Liver (tissue), 9 donors: ENCODE data around the gene MALAT1. TPM values are rescaled to one million over a fixed set of nuclear protein-coding genes. Genes with fewer than 3 reads are reported as not detected.

ENCODE experiments used
- DNase-seq: peaks from one replicate; pipeline ENCODE4 v3.0.0-alpha.2; 2017; ENCODE audit warnings: low spot score
- H3K27ac ChIP-seq, 2 donors: one replicate each; pipeline ENCODE4 v1.7.0; 2013; ENCODE audit warnings: inconsistent platforms in 2 of 2, low read length in 2 of 2, control low read depth in 1 of 2, low read depth in 1 of 2, mild to moderate bottlenecking in 1 of 2
- H3K27me3 ChIP-seq, 4 donors: one replicate each; pipeline versions ENCODE4 v1.6.1 to v1.7.0; 2013; ENCODE audit warnings: low read length in 3 of 4, inconsistent platforms in 1 of 4, mild to moderate bottlenecking in 1 of 4, moderate library complexity in 1 of 4; ENCODE audit not compliant: control insufficient read depth in 4 of 4, insufficient read depth in 4 of 4
- H3K36me3 ChIP-seq, 4 donors: one replicate each; pipeline versions ENCODE4 v1.6.1 to v1.7.0; 2013; ENCODE audit warnings: low read length in 3 of 4, mild to moderate bottlenecking in 3 of 4, low read depth in 1 of 4, moderate library complexity in 1 of 4; ENCODE audit not compliant: control insufficient read depth in 4 of 4, insufficient read depth in 3 of 4
- H3K4me1 ChIP-seq, 4 donors: one replicate each; pipeline versions ENCODE4 v1.6.1 to v1.7.0; 2013; ENCODE audit warnings: low read length in 3 of 4, mild to moderate bottlenecking in 3 of 4, moderate library complexity in 1 of 4; ENCODE audit not compliant: control insufficient read depth in 4 of 4, insufficient read depth in 4 of 4
- H3K4me3 ChIP-seq, 3 donors: one replicate each; pipeline versions ENCODE4 v1.6.1 to v1.7.0; 2013; ENCODE audit warnings: low read length in 3 of 3, control low read depth in 1 of 3, low read depth in 1 of 3, mild to moderate bottlenecking in 1 of 3
- H3K9ac ChIP-seq, 2 donors: one replicate each; pipeline ENCODE4 v1.7.0; 2013; ENCODE audit warnings: low read length in 2 of 2, mild to moderate bottlenecking in 2 of 2, moderate library complexity in 2 of 2, control low read depth in 1 of 2, low read depth in 1 of 2
- H3K9me3 ChIP-seq, 4 donors: one replicate each; pipeline versions ENCODE4 v1.6.1 to v1.7.0; 2013; ENCODE audit warnings: low read length in 3 of 4; ENCODE audit not compliant: control insufficient read depth in 4 of 4
- ATF3 ChIP-seq: IDR thresholded peaks from 2 replicates; pipeline ENCODE4 v1.6.1; 2016; ENCODE audit warnings: antibody characterized with exemption
- CTCF ChIP-seq: fragments of 150-350 bp; IDR thresholded peaks from 2 replicates; pipeline ENCODE4 v1.5.1; 2017; ENCODE audit warnings: improper control_type of control experiment, low read depth, low read length; ENCODE audit not compliant: missing input control
- EGR1 ChIP-seq, 2 donors: IDR thresholded peaks; 2 replicates each; pipeline ENCODE4 v1.6.1; 2016 to 2018; ENCODE audit warnings: antibody characterized with exemption in 2 of 2, low read depth in 2 of 2
- FOXA1 ChIP-seq: IDR thresholded peaks from 2 replicates; pipeline ENCODE4 v1.6.1; 2016; ENCODE audit warnings: antibody characterized with exemption
- FOXA2 ChIP-seq: IDR thresholded peaks from 2 replicates; pipeline ENCODE4 v1.6.1; 2016; ENCODE audit warnings: antibody characterized with exemption
- GABPA ChIP-seq, 2 donors: IDR thresholded peaks in 1 of 2; conservative IDR thresholded peaks in 1 of 2; 2 replicates each; pipeline ENCODE4 v1.6.1; 2016; ENCODE audit warnings: antibody characterized with exemption in 2 of 2, mild to moderate bottlenecking in 1 of 2, moderate library complexity in 1 of 2
- HNF4A ChIP-seq, 2 donors: conservative IDR thresholded peaks; 2 replicates each; pipeline ENCODE4 v1.6.1; 2016; ENCODE audit warnings: antibody characterized with exemption in 2 of 2, mild to moderate bottlenecking in 2 of 2
- HNF4G ChIP-seq: IDR thresholded peaks from 2 replicates; pipeline ENCODE4 v1.6.1; 2016; ENCODE audit warnings: antibody characterized with exemption
- JUND ChIP-seq, 2 donors: IDR thresholded peaks; 2 replicates each; pipeline ENCODE4 v1.6.1; 2016; ENCODE audit warnings: antibody characterized with exemption in 2 of 2
- MAX ChIP-seq: IDR thresholded peaks from 2 replicates; pipeline ENCODE4 v1.6.1; 2016; ENCODE audit warnings: antibody characterized with exemption
- NR2F2 ChIP-seq: IDR thresholded peaks from 2 replicates; pipeline ENCODE4 v1.6.1; 2016; ENCODE audit warnings: antibody characterized with exemption
- RAD21 ChIP-seq, 2 donors: IDR thresholded peaks; 2 replicates each; pipeline ENCODE4 v1.6.1; 2016; ENCODE audit warnings: antibody characterized with exemption in 2 of 2, mild to moderate bottlenecking in 2 of 2
- REST ChIP-seq: IDR thresholded peaks from 2 replicates; pipeline ENCODE4 v1.6.1; 2016; ENCODE audit warnings: antibody characterized with exemption, mild to moderate bottlenecking
- RXRA ChIP-seq, 2 donors: IDR thresholded peaks; 2 replicates each; pipeline ENCODE4 v1.6.1; 2017 to 2018; ENCODE audit warnings: antibody characterized with exemption in 2 of 2, mild to moderate bottlenecking in 1 of 2
- SP1 ChIP-seq: IDR thresholded peaks from 2 replicates; pipeline ENCODE4 v1.6.1; 2018; ENCODE audit warnings: antibody characterized with exemption, mild to moderate bottlenecking
- TAF1 ChIP-seq: conservative IDR thresholded peaks from 2 replicates; pipeline ENCODE4 v1.6.1; 2016; ENCODE audit warnings: antibody characterized with exemption, mild to moderate bottlenecking
- YY1 ChIP-seq: IDR thresholded peaks from 2 replicates; pipeline ENCODE4 v1.6.1; 2016; ENCODE audit warnings: antibody characterized with exemption, mild to moderate bottlenecking
- ZBTB33 ChIP-seq: IDR thresholded peaks from 2 replicates; pipeline ENCODE4 v1.6.1; 2016; ENCODE audit warnings: antibody characterized with exemption
- WGBS: extraction: QIAGEN DNeasy Blood & Tissue Kit; methylation state at CpG from one replicate; pipeline ENCODE4 v1.1.7; 2013; 5-methylcytosine and 5-hydroxymethylcytosine counted together
- polyA plus RNA-seq, 2 donors: library from polyadenylated mRNA; stranded (reverse) in 1 of 2; unstranded in 1 of 2; fragments of 200-250 nt in 1 of 2; fragments of >200 nt in 1 of 2; fragmentation: Nextera tagmentation in 1 of 2; extraction: Ambion mirVana in 1 of 2; gene quantifications; one replicate each; pipeline versions ENCODE4 v1.2.1 to v1.2.3, GENCODE V29; 2013 to 2015
- total RNA-seq, 2 donors: library from RNA; depleted of rRNA; stranded (reverse); fragments of >200 nt; gene quantifications; one replicate each; pipeline ENCODE4 v1.2.3, GENCODE V29; 2014
- donor health status: healthy.
- donor health status: healthy.
- donor health status: healthy.
- donor health status: healthy.
- donor health status: healthy.

MALAT1 gene
- total and polyA plus RNA-seq, 4 donors: 11.9 to 8,306 (median 3,778) TPM

- Histone ChIP-seq H3K4me3 (no peak overlapping the region), H3K4me1 (peaks cover 10 to 42% (median 22%) of the 10 kb centered on the region in 4 donors), H3K9ac (peak overlapping the region; percentile 4 to 10), H3K27me3 (no peaks in the 10 kb centered on the region), H3K27ac (peak overlapping the region; percentile 89 to 97), H3K36me3 (no peaks in the 10 kb centered on the region), H3K9me3 (no peaks in the 10 kb centered on the region)
- peak; percentile 93 for TF ChIP-seq YY1
- peak; percentile 51 for TF ChIP-seq FOXA2
- no peak for TF ChIP-seq ZBTB33
- TF ChIP-seq MAX: peak; percentile 36
- peak; percentile 99 for TF ChIP-seq ATF3
- TF ChIP-seq NR2F2: peak; percentile 32
- no peak for TF ChIP-seq HNF4A (conservative IDR thresholded peaks at IDR 0.05)
- peak; percentile 89 for TF ChIP-seq SP1
- no peak for TF ChIP-seq HNF4G
- TF ChIP-seq EGR1 (IDR thresholded peaks at IDR 0.05; ENCODE audit: low read depth in 2 of 2): no peak
- no peak for TF ChIP-seq CTCF
- TF ChIP-seq GABPA (IDR thresholded peaks at IDR 0.05 in 1 of 2, conservative IDR thresholded peaks at IDR 0.05 in 1 of 2): no peak
- no peak for TF ChIP-seq RAD21 (IDR thresholded peaks at IDR 0.05)
- peak; percentile 37 to 56 for TF ChIP-seq RXRA (IDR thresholded peaks at IDR 0.05)
- TF ChIP-seq TAF1: no peak
- TF ChIP-seq REST: peak; percentile 62
- TF ChIP-seq JUND (IDR thresholded peaks at IDR 0.05): peak in 1 of 2 donors; percentile 66
- TF ChIP-seq FOXA1: no peak
- peak; percentile 85 for DNase-seq
- WGBS: 18% methylated on average over 17 of the region's 17 CpGs
These were observed 11.2 kb upstream of the MALAT1 start for GRCh38 chr11:65487467-65488272.
